ENCODE data around the gene FRA10AC1. TPM values are rescaled to one million over a fixed set of nuclear protein-coding genes. Genes with fewer than 3 reads are reported as not detected.

The FRA10AC1 gene
- total RNA-seq, 1 experiment from 2014 or later: 4.8 TPM

- no peak overlapping the region for H3K4me3 ChIP-seq (ENCODE audit: insufficient read depth, low read depth, low read length)
- no peaks in the 10 kb centered on the region for H3K27me3 ChIP-seq (ENCODE audit: control insufficient read depth, insufficient read depth, low read length)
- DNase-seq: no peak
- no peaks in the 10 kb centered on the region for H3K36me3 ChIP-seq (replicated peaks; ENCODE audit: control insufficient read depth, insufficient read depth, low read length)
Observed at GRCh38 chr10:93630625-93631557, 71.5 kb downstream of the FRA10AC1 start.

DNA sequence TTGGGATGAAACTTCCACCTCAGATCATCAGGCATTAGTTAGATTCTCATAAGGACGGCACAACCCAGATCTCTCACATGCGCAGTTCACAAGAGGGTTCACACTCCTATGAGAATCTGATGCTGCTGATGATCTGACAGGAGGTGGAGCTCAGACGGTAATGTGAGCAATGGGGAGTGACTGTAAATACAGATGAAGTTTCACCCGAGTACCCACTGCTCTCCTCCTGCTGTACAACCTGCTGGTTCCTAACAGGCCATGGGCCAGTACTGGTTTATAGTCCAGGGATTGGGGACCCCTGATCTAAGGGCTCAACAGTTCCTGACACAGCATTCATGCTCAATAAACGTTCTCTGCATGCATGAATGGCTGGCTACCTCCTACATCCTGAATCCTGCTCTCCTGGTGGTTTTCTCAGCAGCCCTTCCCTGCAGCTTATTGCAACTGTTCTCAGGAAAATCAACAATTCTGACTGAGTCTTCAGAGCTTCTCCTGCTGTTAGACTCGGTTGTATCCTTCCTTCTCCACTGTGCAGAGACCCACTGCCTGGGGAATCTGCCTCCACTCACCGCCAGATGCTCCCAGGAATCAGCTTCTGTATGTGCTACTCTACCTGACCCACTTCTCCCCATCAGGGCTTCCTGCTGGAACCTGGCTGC lies 72.6 kb downstream of the FRA10AC1 start:
- no peaks in the 10 kb centered on the region for H3K27me3 ChIP-seq (ENCODE audit: control insufficient read depth, insufficient read depth, low read length)
- H3K4me3 ChIP-seq (ENCODE audit: insufficient read depth, low read depth, low read length): no peak overlapping the region
- no peaks in the 10 kb centered on the region for H3K36me3 ChIP-seq (replicated peaks; ENCODE audit: control insufficient read depth, insufficient read depth, low read length)
- DNase-seq: no peak

DNA sequence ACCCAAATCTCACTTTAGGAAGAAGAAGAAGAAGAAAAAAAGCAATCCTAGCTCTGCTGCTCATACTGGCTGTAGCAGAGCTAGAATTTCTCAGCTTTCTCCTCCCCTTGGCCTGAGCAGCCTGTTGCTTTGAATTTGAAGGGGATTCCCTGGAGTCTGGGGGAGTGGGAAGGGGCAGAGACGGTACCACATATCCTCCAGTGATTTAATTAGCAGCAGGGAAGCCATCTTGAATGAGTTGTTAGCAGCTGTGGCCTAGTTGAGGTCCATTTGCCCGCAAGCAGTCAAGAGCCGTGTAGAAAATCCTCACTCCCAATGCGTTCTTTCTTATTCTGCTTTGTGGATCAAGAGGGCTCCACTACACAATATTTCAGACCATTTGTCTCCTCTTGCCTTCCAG lies 73.5 kb downstream of the FRA10AC1 start:
- Histone ChIP-seq H3K27me3 (ENCODE audit: control insufficient read depth, insufficient read depth, low read length) (no peaks in the 10 kb centered on the region), H3K36me3 (replicated peaks; ENCODE audit: control insufficient read depth, insufficient read depth, low read length) (no peaks in the 10 kb centered on the region), H3K4me3 (ENCODE audit: insufficient read depth, low read depth, low read length) (no peak overlapping the region)
- no peak for DNase-seq

DNA sequence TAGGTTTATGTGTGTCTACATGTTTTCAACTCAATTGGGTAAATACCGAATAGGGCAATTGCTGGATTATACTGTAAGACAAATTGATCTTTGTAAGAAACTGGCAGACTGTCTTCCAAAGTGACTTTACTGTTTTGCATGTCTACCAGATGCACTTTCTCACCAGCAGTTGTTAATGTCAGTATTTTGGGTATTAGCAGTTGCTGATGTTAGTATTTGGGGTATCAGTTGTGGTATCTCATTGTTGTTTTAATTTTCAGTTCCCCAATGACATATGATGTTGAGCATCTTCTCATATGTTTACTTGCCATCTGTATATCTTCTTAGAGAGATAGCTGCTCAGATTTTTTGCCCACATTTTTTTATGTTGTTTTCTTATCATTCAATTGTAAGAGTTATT lies 79.5 kb downstream of the FRA10AC1 start:
- Histone ChIP-seq H3K27me3 (ENCODE audit: control insufficient read depth, insufficient read depth, low read length) (no peaks in the 10 kb centered on the region; the same call in 1 of the 2 replicates), H3K36me3 (replicated peaks; ENCODE audit: control insufficient read depth, insufficient read depth, low read length) (no peaks in the 10 kb centered on the region), H3K4me3 (ENCODE audit: insufficient read depth, low read depth, low read length) (no peak overlapping the region)
- no peak for DNase-seq

DNA sequence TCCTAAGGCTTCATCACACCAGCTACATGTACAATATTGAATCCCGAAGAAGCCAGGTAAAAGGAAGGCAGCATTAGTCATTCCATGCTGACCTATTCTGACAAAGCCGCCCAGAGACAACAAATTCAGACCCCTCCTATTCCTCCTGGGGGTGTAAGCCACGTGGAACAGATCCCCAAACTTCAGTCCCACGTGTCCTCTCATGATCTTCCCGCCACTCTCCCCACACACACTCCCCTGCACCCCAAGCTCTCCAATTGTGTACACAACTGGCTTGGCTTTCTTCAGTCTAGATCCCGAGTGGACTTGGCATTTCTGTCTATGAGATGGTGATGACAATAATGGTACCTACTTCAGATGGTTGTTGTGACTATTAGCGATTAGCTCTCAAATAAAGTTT lies 81.5 kb downstream of the FRA10AC1 start:
- Histone ChIP-seq H3K36me3 (replicated peaks; ENCODE audit: control insufficient read depth, insufficient read depth, low read length) (no peaks in the 10 kb centered on the region), H3K4me3 (ENCODE audit: insufficient read depth, low read depth, low read length) (no peak overlapping the region), H3K27me3 (ENCODE audit: control insufficient read depth, insufficient read depth, low read length) (no peaks in the 10 kb centered on the region; the same call in 1 of the 2 replicates)
- no peak for DNase-seq

Other genes with a start within 250 kb of the FRA10AC1 start
- gene MYOF, start 220.3 kb downstream of the FRA10AC1 start, total RNA-seq (2014; rRNA removed; shearing (Covaris generic)): 2.8 and 3.0 TPM in 2 replicates
- gene CEP55, start 206.0 kb downstream of the FRA10AC1 start, total RNA-seq (2014; rRNA removed; shearing (Covaris generic)): 41.8 and 46.0 TPM in 2 replicates
- gene FFAR4, start 135.9 kb downstream of the FRA10AC1 start, total RNA-seq (2014; rRNA removed; shearing (Covaris generic)): not detected in 2 replicates
- 1.1 TPM in 1 of 2 replicates, not detected in the other for gene RBP4, start 101.4 kb downstream of the FRA10AC1 start, total RNA-seq (2014; rRNA removed; shearing (Covaris generic))
- gene PDE6C, start 90.1 kb downstream of the FRA10AC1 start, total RNA-seq (2014; rRNA removed; shearing (Covaris generic)): not detected in 2 replicates
- 0.07 TPM in 2 replicates for gene LGI1, start 55.3 kb upstream of the FRA10AC1 start, total RNA-seq (2014; rRNA removed; shearing (Covaris generic))
- 5.4 and 5.8 TPM in 2 replicates for gene SLC35G1, start 191.4 kb upstream of the FRA10AC1 start, total RNA-seq (2014; rRNA removed; shearing (Covaris generic))